ENCODE data around the gene SLC1A7. TPM values are rescaled to one million over a fixed set of nuclear protein-coding genes. Genes with fewer than 3 reads are reported as not detected.

SLC1A7 gene
- total RNA-seq, 1 experiment from 2014 or later, result not detected

DNA sequence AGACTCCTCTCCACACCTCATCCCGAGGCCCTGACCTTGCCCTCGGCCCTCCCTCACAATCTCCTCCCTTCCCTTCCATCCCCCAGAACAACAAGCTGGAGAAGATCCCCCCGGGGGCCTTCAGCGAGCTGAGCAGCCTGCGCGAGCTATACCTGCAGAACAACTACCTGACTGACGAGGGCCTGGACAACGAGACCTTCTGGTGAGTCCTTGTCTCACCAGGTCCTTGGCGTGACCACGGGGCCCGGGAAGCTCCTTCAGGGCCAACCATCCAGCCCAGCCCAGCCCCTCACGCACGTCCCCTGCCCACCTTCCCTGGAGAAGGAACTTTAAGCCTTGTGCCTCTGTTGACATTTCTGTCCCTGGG, 64.9 kb downstream of the SLC1A7 start:
- Histone ChIP-seq H3K9me3 (ENCODE audit: control insufficient read depth in 1 of 2, insufficient read depth in 1 of 2, low read depth in 1 of 2, low read length in 2 of 2) (no peaks in the 10 kb centered on the region), H3K4me2 (ENCODE audit: low read length) (no peak overlapping the region), H3K27me3 (ENCODE audit: insufficient read depth, low read length) (no peaks in the 10 kb centered on the region), H4K20me1 (ENCODE audit: insufficient read depth) (no peaks in the 10 kb centered on the region), H3K36me3 (ENCODE audit: control insufficient read depth in 1 of 2, insufficient read depth in 2 of 2, low read length in 2 of 2) (no peaks in the 10 kb centered on the region), H3K27ac (ENCODE audit: low read depth, low read length) (no peak overlapping the region), H3K4me1 (ENCODE audit: control insufficient read depth in 1 of 2, insufficient read depth in 2 of 2, low read length in 2 of 2) (no peaks in the 10 kb centered on the region), H3K9me2 (ENCODE audit: insufficient read depth) (no peaks in the 10 kb centered on the region), H3K9ac (ENCODE audit: low read length) (no peak overlapping the region), H2AFZ (ENCODE audit: low read depth, low read length, poor library complexity, severe bottlenecking) (no peak overlapping the region), H3K79me2 (ENCODE audit: insufficient read depth, low read length) (no peaks in the 10 kb centered on the region), H3K4me3 (replicated peaks in 1 of 2; ENCODE audit: low read depth in 1 of 2, low read length in 2 of 2) (no peak overlapping the region)
- DNase-seq (ENCODE audit: low read depth, low spot score), result no peak
- RAD21 ChIA-PET (ENCODE audit: low non-redundant PET in 1 of 2, low total read pairs in 2 of 2, uncharacterized antibody in 2 of 2, unreplicated experiment in 2 of 2), result no interaction called here
- TF ChIP-seq ELF1 (IDR thresholded peaks at IDR 0.05; ENCODE audit: borderline replicate concordance, low read depth), result no peak
- TF ChIP-seq REST (IDR thresholded peaks at IDR 0.05; ENCODE audit: low read depth), result no peak
- POLR2A ChIA-PET, result no interaction called here
- ATAC-seq, result no peak
- intact Hi-C loops (cut with micrococcal nuclease), result no loop called here
- CTCF ChIA-PET, result no interaction called here
- no TSS peak for BruUV-seq (replicated peaks)

DNA sequence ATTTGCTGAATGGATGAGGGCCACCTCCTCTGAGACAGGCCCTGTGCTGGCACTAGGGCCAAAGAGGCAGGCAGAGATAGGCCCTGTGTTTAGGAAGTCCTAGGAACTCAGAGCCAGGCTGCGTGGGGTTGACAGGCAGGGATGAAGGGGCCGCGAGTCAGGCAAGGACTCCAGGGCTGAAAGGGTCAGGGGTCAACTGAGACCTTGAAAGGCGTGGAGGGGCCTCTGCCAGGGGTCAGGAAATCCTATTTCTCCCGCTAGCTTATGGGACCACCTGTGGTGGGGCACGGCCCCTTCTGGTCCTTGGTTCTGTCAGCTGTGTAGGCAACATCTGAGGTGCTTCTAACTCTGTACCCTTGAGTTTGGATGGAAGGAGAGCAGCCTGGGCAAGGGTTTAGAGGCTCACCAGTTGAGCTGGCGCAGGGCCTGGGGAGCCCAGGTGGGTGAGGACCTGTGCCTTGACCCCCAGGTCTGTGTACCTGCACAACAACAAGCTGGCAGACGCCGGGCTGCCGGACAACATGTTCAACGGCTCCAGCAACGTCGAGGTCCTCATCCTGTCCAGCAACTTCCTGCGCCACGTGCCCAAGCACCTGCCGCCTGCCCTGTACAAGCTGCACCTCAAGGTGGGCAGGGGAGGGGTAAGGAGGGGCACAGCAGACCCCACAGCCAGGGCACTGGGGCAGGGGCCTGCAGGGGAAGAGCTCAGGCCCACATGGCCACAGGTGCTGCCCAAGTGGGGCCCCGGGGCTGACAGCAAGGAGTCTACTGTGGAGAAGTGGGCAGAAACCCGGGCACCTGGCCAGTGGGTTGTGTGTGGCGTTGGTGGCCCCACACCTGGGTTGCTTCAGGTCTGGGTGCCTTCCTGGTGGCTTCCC, 65.5 kb downstream of the SLC1A7 start:
- DNase-seq (ENCODE audit: low read depth, low spot score), result no peak
- Histone ChIP-seq H3K9ac (ENCODE audit: low read length) (no peak overlapping the region), H3K9me3 (ENCODE audit: control insufficient read depth in 1 of 2, insufficient read depth in 1 of 2, low read depth in 1 of 2, low read length in 2 of 2) (no peaks in the 10 kb centered on the region), H3K4me3 (replicated peaks in 1 of 2; ENCODE audit: low read depth in 1 of 2, low read length in 2 of 2) (no peak overlapping the region), H3K4me2 (ENCODE audit: low read length) (no peak overlapping the region), H3K4me1 (ENCODE audit: control insufficient read depth in 1 of 2, insufficient read depth in 2 of 2, low read length in 2 of 2) (no peaks in the 10 kb centered on the region), H2AFZ (ENCODE audit: low read depth, low read length, poor library complexity, severe bottlenecking) (no peak overlapping the region), H3K27me3 (ENCODE audit: insufficient read depth, low read length) (no peaks in the 10 kb centered on the region), H4K20me1 (ENCODE audit: insufficient read depth) (no peaks in the 10 kb centered on the region), H3K79me2 (ENCODE audit: insufficient read depth, low read length) (no peaks in the 10 kb centered on the region), H3K9me2 (ENCODE audit: insufficient read depth) (no peaks in the 10 kb centered on the region), H3K27ac (ENCODE audit: low read depth, low read length) (no peak overlapping the region), H3K36me3 (ENCODE audit: control insufficient read depth in 1 of 2, insufficient read depth in 2 of 2, low read length in 2 of 2) (no peaks in the 10 kb centered on the region)
- ChIA-PET CTCF (no interaction called here), POLR2A (no interaction called here), RAD21 (ENCODE audit: low non-redundant PET in 1 of 2, low total read pairs in 2 of 2, uncharacterized antibody in 2 of 2, unreplicated experiment in 2 of 2) (no interaction called here)
- intact Hi-C loops (cut with micrococcal nuclease), result no loop called here
- ATAC-seq, result no peak
- BruUV-seq (replicated peaks), result no TSS peak
- TF ChIP-seq ELF1 (IDR thresholded peaks at IDR 0.05; ENCODE audit: borderline replicate concordance, low read depth) (no peak), SIN3A (IDR thresholded peaks at IDR 0.05; ENCODE audit: low read depth) (no peak), POLR2A (IDR thresholded peaks at IDR 0.05; ENCODE audit: borderline replicate concordance, extremely low read depth, insufficient read depth, insufficient read length) (no peak), ZBTB33 (IDR thresholded peaks at IDR 0.05; ENCODE audit: extremely low read depth, insufficient replicate concordance, low read length) (no peak), JUND (IDR thresholded peaks at IDR 0.05) (no peak), TCF7L2 (IDR thresholded peaks at IDR 0.05; ENCODE audit: borderline replicate concordance, extremely low read depth, insufficient read depth, insufficient read length) (no peak), EZH2 (IDR thresholded peaks at IDR 0.05) (no peak), EGR1 (IDR thresholded peaks at IDR 0.05; ENCODE audit: low read depth) (no peak), YY1 (IDR thresholded peaks at IDR 0.05; ENCODE audit: extremely low read depth, insufficient replicate concordance, low read depth, low read length) (no peak), ZFX (IDR thresholded peaks at IDR 0.05) (no peak), ZNF274 (IDR thresholded peaks at IDR 0.05; ENCODE audit: low read depth, low read length) (no peak), SRF (IDR thresholded peaks at IDR 0.05; ENCODE audit: low read depth) (no peak)

Data from HCT116 (cell line).